Glutamatergic neuron (in vitro differentiated cells): Measurements from ENCODE around the gene DEFB125. TPM values are rescaled to one million over a fixed set of nuclear protein-coding genes. Genes with fewer than 3 reads are reported as not detected.

Experiments
- DNase-seq: peaks from one replicate; pipeline ENCODE4 v3.0.0; 2022
- H3K27ac Mint-ChIP-seq: one replicate; pipeline ENCODE4 v1.8.0; 2020; ENCODE audit warnings: mild to moderate bottlenecking, mixed read lengths, inconsistent platforms; ENCODE audit not compliant: unreplicated experiment
- H3K27me3 Mint-ChIP-seq: one replicate; pipeline ENCODE4 v1.8.0; 2020; ENCODE audit warnings: mild to moderate bottlenecking, moderate library complexity, mixed read lengths, inconsistent platforms; ENCODE audit not compliant: unreplicated experiment
- H3K36me3 Mint-ChIP-seq: one replicate; pipeline ENCODE4 v1.8.0; 2020; ENCODE audit warnings: mild to moderate bottlenecking, mixed read lengths, inconsistent platforms; ENCODE audit not compliant: unreplicated experiment
- H3K4me1 Mint-ChIP-seq: one replicate; pipeline ENCODE4 v1.8.0; 2020; ENCODE audit warnings: mild to moderate bottlenecking, low read depth, mixed read lengths, inconsistent platforms; ENCODE audit not compliant: unreplicated experiment
- H3K4me3 Mint-ChIP-seq: one replicate; pipeline ENCODE4 v1.8.0; 2020; ENCODE audit warnings: mild to moderate bottlenecking, mixed read lengths, inconsistent platforms; ENCODE audit not compliant: unreplicated experiment
- H3K9me3 Mint-ChIP-seq: one replicate; pipeline ENCODE4 v1.8.0; 2020; ENCODE audit warnings: mild to moderate bottlenecking, moderate library complexity, mixed read lengths, inconsistent platforms; ENCODE audit not compliant: unreplicated experiment
- total RNA-seq: library from RNA; stranded (reverse); fragmentation: NEBNext Ultra II Directional; extraction: Animal tissue kit (Norgen Biotek cat#: 25700); gene quantifications from one replicate; pipeline ENCODE4 v1.2.1, GENCODE V29; 2021; ENCODE audit not compliant: unreplicated experiment
- TF ChIP-seq, protein P1 (sequence below): fragments of 200-600 bp; sonication (generic); IDR thresholded peaks from one replicate; pipeline ENCODE4 v1.5.0; 2021; ENCODE audit not compliant: partially characterized antibody, unreplicated experiment

Gene DEFB125
- total RNA-seq, 1 donor from 2014 or later: not detected

- no peaks in the 10 kb centered on the region for H3K4me1 Mint-ChIP-seq
- H3K27me3 Mint-ChIP-seq: no peaks in the 10 kb centered on the region
- TF ChIP-seq, protein P1, sequence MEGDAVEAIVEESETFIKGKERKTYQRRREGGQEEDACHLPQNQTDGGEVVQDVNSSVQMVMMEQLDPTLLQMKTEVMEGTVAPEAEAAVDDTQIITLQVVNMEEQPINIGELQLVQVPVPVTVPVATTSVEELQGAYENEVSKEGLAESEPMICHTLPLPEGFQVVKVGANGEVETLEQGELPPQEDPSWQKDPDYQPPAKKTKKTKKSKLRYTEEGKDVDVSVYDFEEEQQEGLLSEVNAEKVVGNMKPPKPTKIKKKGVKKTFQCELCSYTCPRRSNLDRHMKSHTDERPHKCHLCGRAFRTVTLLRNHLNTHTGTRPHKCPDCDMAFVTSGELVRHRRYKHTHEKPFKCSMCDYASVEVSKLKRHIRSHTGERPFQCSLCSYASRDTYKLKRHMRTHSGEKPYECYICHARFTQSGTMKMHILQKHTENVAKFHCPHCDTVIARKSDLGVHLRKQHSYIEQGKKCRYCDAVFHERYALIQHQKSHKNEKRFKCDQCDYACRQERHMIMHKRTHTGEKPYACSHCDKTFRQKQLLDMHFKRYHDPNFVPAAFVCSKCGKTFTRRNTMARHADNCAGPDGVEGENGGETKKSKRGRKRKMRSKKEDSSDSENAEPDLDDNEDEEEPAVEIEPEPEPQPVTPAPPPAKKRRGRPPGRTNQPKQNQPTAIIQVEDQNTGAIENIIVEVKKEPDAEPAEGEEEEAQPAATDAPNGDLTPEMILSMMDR: no peak
- no peak for DNase-seq
- H3K27ac Mint-ChIP-seq: no peak overlapping the region
- H3K9me3 Mint-ChIP-seq: no peaks in the 10 kb centered on the region
- no peak overlapping the region for H3K4me3 Mint-ChIP-seq
- no peaks in the 10 kb centered on the region for H3K36me3 Mint-ChIP-seq
Observed at GRCh38 chr20:64026-64603, 23.4 kb upstream of the DEFB125 start.

DNA sequence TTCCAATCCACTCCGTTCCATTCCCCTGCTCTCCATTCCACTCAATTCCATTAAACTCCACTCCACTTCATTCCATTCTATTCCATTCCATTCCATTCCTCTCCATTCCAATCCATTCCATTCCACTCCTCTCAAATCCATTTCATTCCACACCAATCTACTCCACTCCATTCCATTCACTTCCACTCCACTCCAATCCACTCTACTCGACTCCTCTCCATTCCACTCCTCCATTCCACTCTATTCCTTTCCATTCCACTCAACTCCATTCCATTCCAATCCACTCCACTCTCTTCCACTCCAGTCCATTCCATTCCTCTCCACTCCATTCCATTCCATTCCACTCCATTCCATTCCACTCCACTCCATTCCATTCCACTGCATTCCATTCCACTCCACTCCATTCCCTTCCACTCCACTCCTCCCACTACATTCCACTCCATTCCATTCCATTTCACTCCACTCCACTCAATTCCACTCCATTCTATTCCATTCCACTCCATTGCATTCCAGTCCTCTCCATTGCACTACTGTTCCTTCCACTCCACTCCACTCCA is 22.6 kb upstream of the DEFB125 start:
- Mint-ChIP-seq H3K36me3 (no peaks in the 10 kb centered on the region), H3K9me3 (peaks cover under 1% of the 10 kb centered on the region), H3K4me1 (no peaks in the 10 kb centered on the region), H3K4me3 (no peak overlapping the region), H3K27ac (no peak overlapping the region), H3K27me3 (no peaks in the 10 kb centered on the region)
- no peak for DNase-seq
- TF ChIP-seq, protein P1: no peak

DNA sequence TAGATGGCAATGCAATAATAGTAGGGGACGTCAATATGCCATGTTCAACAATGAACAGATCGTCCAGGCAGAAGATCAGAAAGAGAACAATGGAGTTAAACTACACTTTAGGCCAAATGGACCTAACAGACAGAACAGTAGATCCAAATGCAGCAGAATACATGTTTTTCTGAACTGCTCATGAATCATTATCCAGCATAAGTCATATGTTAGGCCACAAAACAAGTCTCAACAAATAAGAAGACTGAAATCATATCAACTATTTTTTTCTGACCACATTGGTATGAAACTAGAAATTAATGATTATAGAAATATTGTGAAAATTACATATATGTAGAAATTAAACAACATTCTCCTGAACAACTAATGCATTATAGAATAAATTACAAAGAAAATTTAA is 10.2 kb upstream of the DEFB125 start:
- H3K4me3 Mint-ChIP-seq: no peak overlapping the region
- TF ChIP-seq, protein P1: no peak
- H3K9me3 Mint-ChIP-seq: no peaks in the 10 kb centered on the region
- H3K27me3 Mint-ChIP-seq: peaks cover 5% of the 10 kb centered on the region
- no peaks in the 10 kb centered on the region for H3K36me3 Mint-ChIP-seq
- DNase-seq: no peak
- H3K4me1 Mint-ChIP-seq: no peaks in the 10 kb centered on the region
- H3K27ac Mint-ChIP-seq: no peak overlapping the region

GRCh38 chr20:78338-78737 is 9.1 kb upstream of the DEFB125 start:
- no peak overlapping the region for H3K4me3 Mint-ChIP-seq
- DNase-seq: no peak
- H3K27ac Mint-ChIP-seq: no peak overlapping the region
- no peaks in the 10 kb centered on the region for H3K4me1 Mint-ChIP-seq
- H3K36me3 Mint-ChIP-seq: no peaks in the 10 kb centered on the region
- H3K27me3 Mint-ChIP-seq: peaks cover 5% of the 10 kb centered on the region
- TF ChIP-seq, protein P1: no peak
- H3K9me3 Mint-ChIP-seq: no peaks in the 10 kb centered on the region

GRCh38 chr20:79565-79964 is 7.9 kb upstream of the DEFB125 start:
- H3K4me3 Mint-ChIP-seq: no peak overlapping the region
- no peak overlapping the region for H3K27ac Mint-ChIP-seq
- H3K27me3 Mint-ChIP-seq: peaks cover 5% of the 10 kb centered on the region
- TF ChIP-seq, protein P1: no peak
- DNase-seq: no peak
- H3K36me3 Mint-ChIP-seq: no peaks in the 10 kb centered on the region
- H3K4me1 Mint-ChIP-seq: no peaks in the 10 kb centered on the region
- H3K9me3 Mint-ChIP-seq: no peaks in the 10 kb centered on the region
